Measurements from ENCODE around the gene SMCO1. TPM values are rescaled to one million over a fixed set of nuclear protein-coding genes. Genes with fewer than 3 reads are reported as not detected.

Gene SMCO1
- polyA plus RNA-seq, 3 donors, result not detected

Other genes with a start within 250 kb of the SMCO1 start
- 10 to 100 TPM; 36.2 to 42.8 (median 37.8) TPM for gene PCYT1A, start 227.6 kb downstream of the SMCO1 start, polyA plus RNA-seq (ENCODE audit: insufficient read length in 3 of 3)
- gene DYNLT2B, start 197.1 kb downstream of the SMCO1 start, polyA plus RNA-seq (ENCODE audit: insufficient read length in 3 of 3), result 10 to 100 TPM; 32.3 to 40.0 (median 36.3) TPM
- under 1 TPM in 1 of 3 donors, not detected in 2; 0.51 TPM for gene TM4SF19, start 177.0 kb downstream of the SMCO1 start, polyA plus RNA-seq (ENCODE audit: insufficient read length in 3 of 3)
- gene UBXN7, start 82.9 kb downstream of the SMCO1 start, polyA plus RNA-seq (ENCODE audit: insufficient read length in 3 of 3), result 10 to 100 TPM; 32.7 to 38.7 (median 34.3) TPM
- gene RNF168, start 11.6 kb downstream of the SMCO1 start, polyA plus RNA-seq (ENCODE audit: insufficient read length in 3 of 3), result 10 to 100 TPM; 15.7 to 16.7 (median 16.6) TPM
- gene WDR53, start 53.2 kb upstream of the SMCO1 start, polyA plus RNA-seq (ENCODE audit: insufficient read length in 3 of 3), result 10 to 100 TPM; 15.2 to 19.4 (median 17.2) TPM
- gene FBXO45, start 53.3 kb upstream of the SMCO1 start, polyA plus RNA-seq (ENCODE audit: insufficient read length in 3 of 3), result 10 to 100 TPM; 12.4 to 18.3 (median 15.4) TPM
- 1 to 10 TPM; 3.0 to 4.5 (median 3.2) TPM for gene NRROS, start 124.3 kb upstream of the SMCO1 start, polyA plus RNA-seq (ENCODE audit: insufficient read length in 3 of 3)
- 1 to 10 TPM; 4.4 to 5.7 (median 4.7) TPM for gene CEP19, start 196.9 kb upstream of the SMCO1 start, polyA plus RNA-seq (ENCODE audit: insufficient read length in 3 of 3)
- 10 to 100 TPM; 26.9 to 31.7 (median 28.6) TPM for gene PIGX, start 197.0 kb upstream of the SMCO1 start, polyA plus RNA-seq (ENCODE audit: insufficient read length in 3 of 3)
- gene PAK2, start 224.5 kb upstream of the SMCO1 start, polyA plus RNA-seq (ENCODE audit: insufficient read length in 3 of 3), result 10 to 100 TPM; 60.8 to 88.7 (median 82.6) TPM